Activated T-cell treated with anti-CD3 and anti-CD28 coated beads, Interleukin-2, amount 50 U/mL, for 1 hour (primary cell): ENCODE results near the gene LMF2.
"Not testable (repeated sequence)": the region's sequence is repeated elsewhere in the genome, so short reads cannot be mapped to it uniquely, and the experiment has no call there.

ENCODE experiments used
- DNase-seq: peaks from one replicate; pipeline ENCODE4 v3.0.0-alpha.2; 2020

The LMF2 gene, protein sequence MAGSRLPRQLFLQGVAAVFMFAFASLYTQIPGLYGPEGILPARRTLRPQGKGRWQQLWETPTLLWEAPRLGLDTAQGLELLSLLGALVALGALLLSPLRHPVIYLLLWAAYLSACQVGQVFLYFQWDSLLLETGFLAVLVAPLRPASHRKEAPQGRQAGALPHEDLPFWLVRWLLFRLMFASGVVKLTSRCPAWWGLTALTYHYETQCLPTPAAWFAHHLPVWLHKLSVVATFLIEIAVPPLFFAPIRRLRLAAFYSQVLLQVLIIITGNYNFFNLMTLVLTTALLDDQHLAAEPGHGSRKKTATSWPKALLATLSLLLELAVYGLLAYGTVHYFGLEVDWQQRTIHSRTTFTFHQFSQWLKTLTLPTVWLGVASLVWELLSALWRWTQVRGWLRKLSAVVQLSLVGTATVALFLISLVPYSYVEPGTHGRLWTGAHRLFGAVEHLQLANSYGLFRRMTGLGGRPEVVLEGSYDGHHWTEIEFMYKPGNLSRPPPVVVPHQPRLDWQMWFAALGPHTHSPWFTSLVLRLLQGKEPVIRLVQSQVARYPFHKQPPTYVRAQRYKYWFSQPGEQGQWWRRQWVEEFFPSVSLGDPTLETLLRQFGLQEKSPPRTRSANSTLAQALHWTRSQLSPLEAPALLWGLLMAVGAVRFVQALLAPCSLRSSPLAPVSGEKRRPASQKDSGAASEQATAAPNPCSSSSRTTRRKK

DNA sequence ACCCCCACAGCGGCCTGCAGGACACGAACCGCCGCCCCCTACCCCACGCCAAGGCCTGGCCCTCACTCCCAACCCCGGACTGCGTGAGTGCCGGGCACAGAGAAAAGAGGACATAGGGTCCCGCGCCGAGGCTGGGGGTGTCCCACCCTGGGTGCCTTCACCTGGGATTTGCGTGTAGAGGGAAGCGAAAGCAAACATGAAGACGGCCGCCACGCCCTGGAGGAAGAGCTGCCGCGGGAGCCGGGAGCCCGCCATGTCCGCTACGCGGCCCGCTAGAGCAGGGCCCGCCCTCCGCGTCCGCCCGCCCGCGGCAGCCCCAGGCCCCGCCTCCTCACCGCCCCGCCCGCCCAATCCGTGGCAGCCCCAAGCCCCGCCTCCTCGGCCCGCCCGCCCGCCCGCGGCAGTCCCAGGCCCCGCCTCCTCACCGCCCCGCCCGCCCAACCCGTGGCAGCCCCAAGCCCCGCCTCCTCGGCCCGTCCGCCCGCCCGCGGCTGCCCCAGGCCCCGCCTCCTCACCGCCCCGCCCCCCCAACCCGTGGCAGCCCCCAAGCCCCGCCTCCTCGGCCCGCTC lies at the start of gene LMF2:
Gene LMF2 (minus strand): TSS at position 282 of the 570 bp plus-strand sequence. CDS start 27 bp downstream, at position 255.
- DNase-seq, result peak; percentile 97

DNA sequence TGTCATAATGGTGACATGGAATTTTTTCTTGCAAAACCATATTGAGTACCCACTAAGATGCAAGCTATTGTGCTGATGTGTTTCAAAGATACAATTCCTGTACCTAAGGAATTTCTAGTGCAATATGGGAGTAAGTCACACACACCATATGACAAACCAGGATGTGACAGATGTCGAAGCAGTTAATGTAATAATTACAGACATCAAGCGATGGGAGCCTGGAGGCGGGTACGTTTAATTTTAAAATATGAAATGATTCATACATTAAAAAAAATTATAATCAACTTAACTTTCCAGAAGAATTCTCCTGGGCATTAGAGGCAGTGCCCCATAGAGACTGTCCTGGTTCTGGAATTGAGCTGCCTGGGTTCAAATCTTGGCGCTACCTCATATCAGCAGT lies 49.2 kb upstream of the LMF2 start:
- no peak for DNase-seq

DNA sequence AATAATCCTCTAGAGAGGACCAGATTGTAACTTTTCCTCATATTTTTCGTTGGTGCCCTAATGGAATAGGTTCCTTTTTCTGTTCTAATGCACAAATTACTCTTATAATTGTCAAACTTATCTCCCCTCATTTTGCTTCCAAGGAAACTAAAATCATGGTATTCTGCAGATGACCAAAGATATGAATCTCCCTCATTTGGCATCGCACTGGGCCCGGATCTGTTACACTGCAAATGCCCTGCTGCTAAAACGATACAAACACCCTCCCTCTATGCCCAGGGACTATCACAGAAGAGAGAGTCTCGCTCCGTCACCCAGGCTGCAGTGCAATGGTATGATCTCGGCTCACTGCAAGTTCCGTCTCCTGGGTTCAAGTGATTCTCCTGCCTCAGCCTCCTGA lies 45.8 kb upstream of the LMF2 start:
- no peak for DNase-seq

DNA sequence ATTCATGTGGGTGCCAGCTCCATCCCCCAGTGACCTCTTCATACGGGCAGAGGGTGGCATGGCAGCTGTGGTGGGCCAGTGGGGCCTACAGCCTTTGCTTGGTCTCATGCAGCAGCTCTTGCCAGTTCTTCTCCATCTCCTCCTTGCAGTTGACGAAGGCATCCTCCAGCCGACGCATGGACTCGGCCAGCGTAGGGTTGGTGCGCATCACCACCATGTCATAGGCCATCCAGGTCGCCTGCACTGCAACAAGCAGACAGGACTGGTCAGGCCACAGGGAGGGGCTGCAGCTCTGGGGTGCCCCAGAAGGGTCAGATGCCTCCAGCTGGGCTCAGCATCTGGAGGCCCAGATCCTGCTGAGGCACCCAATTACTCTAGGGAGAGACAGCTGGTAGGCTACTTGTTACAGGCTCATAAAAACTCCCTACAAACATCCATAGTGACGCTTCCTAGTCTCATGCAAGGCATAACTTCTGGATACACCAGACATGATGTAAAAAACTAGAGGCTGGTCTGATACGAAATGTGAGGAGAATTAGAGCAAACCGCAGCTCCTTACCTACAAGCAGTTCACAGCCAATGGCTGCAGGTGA lies 43.8 kb upstream of the LMF2 start:
- DNase-seq, result no peak

DNA sequence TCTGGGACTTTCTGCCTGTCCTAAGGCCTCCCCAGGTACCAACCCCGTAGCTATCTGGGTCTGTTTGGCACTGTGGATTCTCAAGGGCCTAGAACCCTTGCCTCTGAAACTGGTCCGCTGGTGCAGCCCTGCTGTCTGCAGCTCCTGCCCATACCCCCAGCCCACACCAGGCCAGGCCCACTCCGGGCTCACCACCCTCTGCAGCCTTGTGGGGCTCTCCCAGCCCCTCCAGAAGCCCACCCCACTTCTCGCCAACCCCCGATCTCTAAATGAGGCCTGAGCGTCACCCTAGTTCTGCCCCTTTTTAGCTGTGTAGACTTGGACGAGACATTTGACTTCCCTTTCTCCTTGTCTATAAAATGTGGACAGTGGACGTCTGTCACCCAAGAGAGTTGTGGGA lies 42.9 kb upstream of the LMF2 start:
- DNase-seq, result no peak

DNA sequence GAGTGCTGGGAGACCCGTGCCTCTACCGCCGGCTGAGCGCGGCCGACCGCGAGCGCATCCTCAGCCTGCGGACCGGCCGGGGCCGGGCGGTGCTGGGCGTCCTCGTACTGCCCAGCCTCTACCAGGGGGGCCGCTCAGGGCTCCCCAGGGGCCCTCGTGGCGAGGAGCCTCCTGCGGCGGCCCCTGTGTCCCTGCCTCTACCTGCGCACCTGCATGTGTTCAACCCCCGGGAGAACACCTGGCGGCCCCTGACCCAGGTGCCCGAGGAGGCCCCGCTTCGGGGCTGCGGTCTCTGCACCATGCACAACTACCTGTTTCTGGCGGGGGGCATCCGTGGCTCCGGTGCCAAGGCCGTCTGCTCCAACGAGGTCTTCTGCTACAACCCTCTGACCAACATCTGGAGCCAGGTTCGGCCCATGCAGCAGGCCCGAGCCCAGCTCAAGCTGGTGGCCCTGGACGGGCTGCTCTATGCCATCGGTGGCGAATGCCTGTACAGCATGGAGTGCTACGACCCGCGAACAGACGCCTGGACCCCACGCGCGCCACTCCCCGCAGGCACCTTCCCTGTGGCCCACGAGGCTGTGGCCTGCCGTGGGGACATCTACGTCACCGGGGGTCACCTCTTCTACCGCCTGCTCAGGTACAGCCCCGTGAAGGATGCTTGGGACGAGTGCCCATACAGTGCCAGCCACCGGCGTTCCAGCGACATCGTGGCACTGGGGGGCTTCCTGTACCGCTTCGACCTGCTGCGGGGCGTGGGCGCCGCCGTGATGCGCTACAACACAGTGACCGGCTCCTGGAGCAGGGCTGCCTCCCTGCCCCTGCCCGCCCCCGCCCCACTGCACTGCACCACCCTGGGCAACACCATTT lies 41.7 kb upstream of the LMF2 start:
- DNase-seq, result no peak

DNA sequence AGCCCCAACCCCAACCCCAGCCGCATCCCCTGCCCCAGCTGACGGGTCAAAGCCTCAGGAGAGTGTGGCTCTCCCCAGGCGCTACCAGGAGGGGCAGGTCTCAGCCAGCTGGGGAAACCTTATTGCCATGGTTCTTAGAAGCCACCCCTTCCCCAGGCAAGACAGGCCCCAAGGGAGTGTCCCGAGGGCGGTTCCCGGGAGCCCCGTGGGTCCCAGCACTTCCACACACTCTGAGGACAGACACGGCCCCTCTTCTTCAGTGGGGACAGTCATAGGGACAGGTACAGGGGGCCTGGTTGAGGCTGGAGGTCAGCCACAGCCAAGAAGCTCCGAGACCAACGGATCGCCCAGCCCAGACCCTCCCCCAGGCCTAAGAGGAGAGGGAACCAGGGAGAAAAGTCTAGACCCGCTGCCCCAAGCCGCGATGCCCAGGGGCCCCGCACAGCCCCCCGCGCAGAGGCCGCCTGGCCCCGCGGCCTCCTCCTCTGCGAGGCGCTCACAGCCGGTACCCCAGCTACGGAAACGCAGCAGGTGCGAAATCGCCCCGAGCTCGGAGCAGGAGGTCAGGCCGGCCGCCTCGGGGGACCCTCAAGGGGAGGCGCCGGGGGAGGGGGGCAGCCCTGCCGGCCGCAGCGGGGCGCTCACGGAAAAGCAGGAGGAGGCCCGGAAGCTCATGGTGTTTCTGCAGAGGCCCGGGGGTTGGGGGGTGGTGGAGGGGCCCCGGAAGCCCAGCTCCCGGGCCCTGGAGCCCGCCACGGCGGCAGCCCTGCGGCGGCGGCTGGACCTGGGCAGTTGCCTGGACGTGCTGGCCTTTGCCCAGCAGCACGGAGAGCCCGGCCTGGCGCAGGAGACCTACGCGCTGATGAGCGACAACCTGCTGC lies 40.8 kb upstream of the LMF2 start:
- DNase-seq, result peak; percentile 66

DNA sequence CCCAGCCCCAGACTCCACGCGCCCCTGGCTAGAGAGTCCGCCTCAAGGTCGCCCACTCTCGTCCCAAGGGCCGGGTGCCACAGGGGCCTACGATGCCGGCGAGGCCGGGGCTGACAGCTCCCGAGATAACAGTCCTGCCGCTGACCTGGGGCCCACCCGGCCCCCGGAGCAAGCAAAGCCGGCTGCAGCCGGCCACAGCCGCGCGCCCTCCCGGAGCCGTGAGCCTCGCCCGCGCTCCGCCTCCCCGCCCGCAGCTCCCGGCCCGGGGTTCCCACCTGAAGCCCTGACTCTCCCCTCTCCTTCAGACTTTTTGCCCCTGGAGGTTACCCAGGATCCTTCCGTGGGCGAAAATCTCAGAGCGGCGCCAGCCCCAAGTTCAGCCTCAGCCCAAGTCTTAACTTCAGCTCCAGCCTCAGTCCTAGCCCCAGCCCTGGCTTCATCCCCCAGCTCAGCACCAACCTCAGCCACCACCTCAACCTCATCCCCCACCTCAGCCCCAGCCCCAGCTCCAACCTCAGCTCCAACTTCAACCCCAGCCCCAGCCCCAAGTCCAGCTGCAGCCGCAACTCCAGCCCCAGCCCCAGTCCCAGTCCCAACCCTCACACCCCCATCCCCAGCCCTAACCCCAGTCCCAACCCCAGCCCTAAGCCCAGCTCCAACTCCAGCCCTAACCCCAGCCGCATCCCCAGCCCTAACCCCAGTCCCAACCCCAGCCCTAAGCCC lies 39.9 kb upstream of the LMF2 start:
- no peak for DNase-seq

DNA sequence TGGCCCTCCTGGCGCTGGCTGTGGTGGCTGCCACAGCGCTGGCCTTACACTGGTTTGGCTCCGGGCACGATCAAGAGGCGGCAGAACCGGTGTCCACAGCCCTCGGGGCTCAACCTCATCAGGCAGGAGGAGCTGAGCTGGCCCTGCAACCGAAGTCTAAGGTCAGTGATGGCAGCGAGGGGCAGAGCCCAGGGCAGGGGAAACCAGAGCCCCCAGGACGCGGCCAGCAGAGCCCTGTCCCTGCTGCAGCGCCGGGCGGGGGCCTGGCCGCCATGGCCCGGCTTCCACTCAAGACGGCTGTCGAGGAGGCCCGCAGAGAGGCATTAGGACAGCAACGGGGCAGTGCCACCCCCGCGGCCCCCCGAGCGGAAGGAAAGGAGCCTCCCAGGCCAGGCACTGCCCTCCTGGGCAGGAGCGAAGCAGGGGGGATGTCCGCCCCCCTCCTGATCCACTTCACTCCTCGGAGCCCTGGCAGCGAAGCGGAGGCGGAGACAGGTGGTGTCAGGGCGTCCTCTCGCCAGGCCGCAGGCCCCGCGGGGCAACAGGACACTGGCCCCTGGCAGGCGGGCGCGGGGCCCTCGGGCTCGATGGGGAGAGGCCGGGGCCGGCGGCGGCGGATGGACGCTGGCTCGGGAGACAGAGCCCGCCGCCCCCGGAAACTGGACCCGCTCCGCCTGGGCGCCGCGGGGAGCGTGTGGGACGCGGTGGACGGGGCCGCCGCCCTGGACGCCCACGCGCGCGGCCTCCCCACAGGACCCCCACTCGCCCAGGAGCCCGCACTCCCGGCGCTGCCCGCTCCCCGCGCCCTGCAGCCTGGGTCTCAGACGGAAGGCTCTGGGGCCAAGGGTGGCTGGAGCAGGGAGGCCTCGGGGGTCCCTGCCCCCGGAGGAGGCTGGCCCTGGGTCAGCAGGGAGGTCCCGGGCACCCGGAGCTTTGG lies 39.1 kb upstream of the LMF2 start:
- DNase-seq, result no peak

DNA sequence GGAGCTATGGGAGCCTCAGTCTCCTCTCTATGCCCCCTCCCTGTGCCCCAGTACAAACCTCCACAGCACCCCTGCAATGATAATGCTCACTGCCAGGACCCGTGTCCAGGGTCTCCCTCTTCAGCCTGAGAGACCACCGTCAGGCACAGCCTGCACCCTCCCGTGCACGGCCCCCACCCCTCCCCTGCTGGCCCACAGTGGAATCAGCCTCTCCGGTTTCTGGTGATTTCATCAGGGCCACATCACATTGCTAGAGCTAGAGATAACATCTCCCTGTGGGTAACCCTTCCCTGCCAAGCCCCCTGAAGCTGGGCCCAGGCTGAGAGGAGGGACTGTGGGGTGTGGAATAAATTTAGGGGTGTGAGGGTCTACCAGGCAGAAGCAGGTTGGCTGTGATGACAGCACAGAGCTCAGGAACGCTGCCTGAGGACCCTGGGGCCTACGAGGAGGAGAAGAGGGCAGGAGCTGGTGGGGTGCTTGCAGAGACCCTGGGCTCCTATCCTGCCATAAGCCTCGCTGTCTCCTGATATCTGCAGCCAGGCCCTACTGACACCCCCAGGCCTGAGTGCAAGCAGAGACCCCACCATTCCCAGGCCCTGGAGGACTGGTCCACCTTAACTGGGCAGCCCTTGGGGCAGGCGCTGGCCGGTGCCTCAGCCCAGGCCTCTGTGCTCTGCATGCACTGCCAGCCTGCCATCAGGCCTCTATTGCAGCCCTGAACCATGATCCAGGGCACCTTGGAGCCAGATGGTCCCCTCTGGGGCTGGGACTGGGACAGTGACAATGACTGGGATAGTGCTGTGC lies 38.2 kb upstream of the LMF2 start, which contains the start of gene KLHDC7B:
Gene KLHDC7B (plus strand): TSS at position 378 of the 804 bp plus-strand sequence. CDS start 345 bp downstream, at position 723.
- DNase-seq, result no peak

DNA sequence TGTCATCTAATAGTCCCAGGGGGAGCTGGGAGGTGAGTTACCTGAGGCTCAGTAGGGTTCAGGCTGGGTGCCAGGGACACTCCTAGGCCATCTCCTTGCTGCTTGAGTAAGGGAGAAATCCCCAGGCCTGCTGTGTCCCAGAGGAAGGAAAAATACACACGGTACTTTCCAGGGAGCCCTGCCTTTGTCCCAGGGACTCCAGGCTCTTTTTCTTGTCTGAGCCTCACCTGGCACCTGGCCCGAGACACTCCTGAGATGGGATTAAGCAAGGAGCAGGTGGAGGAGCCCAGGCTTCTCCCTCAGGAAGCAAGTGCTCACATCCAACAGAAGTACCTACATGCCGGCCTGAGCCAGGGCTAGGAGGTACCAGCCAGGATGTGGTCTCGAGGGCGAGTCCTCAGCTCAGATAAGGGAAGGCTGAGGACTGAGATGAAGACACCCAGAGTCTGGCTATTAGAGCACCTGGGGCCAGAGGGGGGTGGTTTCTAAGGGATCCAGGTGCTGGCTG lies 37.3 kb upstream of the LMF2 start:
- no peak for DNase-seq

DNA sequence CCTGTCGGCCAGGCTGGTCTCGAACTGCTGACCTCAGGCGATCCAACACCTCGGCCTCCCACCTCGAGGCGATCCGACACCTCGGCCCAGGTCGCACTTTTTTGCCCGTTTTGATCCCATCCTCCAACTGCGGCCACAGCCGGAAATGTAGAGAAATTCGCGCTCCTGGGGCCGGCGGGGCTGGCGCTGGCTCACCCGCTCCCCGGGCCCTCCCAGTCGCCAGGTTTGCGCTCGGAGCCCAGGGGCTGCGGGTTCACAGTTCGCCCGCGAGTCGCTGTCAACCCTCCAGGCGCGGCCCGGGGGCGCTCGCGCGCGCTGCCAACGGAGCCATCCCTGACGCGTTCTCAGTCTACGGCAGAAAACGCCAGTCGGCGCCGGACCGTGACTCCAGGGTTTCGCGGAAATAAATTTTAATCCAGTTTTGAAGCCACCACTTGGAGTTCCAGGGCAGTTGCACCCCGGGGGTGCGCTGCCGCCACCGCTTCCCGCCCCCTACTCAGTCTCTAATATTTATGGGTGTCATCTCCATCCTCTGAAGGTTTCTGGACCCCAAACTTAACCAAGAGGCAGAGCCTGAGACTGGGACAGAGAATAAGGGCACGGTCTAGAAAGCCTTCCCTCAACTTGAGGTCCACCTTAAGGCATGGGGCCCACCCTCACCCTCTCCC lies 36.7 kb upstream of the LMF2 start:
- peak; percentile 84 for DNase-seq

DNA sequence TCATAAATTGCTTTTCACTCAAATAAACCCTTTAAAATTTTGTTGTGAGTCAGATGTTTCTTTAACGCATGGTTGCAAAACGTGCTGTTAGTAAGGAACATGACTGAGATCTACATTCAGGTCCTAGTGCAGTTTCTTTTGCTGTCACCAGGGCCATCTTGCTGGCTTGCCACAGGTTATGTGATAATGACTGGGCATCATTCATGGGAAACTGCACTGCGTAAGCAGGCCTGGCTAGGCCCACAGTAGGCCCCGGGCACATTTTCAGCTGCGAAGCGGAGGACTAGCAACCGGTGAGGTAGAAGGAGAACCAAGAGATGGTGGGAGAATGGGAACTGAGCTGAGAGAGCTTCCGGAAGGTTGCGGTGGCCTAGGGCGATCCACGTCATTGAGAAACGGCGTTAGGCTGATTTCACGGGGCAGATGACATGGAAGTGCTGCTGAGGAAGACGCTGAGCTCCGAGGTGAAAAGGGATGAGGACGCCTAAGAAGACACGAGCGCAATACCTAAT lies 35.0 kb upstream of the LMF2 start:
- DNase-seq, result no peak

DNA sequence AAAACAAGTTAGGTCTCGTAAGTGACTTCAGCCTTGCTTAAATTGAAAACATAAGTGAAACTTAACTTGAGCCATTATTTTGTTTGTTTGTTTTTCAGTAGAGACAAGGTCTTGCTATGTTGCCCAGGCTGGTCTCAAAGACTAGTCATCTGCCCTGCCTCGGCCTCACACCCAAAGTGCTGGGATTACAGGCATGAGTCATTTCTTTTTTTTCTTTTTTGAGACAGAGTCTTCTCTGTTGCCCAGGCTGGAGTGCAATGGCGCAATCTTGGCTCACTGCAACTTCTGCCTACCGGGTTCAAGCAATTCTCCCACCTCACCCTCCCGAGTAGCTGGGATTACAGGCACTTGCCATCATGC lies 34.1 kb upstream of the LMF2 start:
- not testable (repeated sequence) for DNase-seq

DNA sequence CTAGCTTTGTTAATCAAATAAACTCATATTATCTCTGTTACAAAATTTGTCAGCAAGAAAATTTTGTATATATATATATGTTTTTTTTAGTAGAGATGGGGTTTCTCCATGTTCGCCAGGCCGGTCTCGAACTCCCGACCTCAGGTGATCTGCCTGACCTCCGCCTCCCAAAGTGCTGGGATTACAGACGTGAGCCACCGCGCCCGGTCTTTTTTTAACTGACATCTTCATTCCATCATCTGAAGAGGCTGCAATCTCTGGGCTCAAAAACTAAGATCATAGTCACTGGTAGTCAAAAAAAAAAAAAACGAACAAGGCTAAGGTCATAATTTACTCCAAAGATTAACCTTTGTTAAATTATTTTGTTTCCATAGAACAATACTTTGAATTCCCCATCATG lies 32.9 kb upstream of the LMF2 start:
- DNase-seq, result no peak

DNA sequence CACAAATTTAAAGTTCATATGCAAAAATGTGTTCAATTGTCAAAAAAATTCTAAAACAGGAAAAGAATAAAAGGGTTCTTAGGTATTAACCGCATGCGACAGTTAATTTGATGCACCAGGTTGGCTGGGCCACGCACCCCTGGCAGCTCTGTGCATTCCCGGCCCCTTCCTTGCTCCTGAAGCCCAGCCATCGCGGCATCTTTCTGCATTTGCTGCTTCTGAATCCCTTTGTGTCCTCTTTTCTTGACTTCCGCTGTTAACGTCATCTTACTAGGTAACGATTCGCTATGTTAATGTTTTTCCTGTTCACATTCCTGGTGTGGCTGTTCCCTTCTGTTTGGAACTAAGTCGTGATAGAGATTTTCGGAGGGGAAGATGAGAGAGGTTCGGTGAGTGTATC lies 30.3 kb upstream of the LMF2 start:
- DNase-seq, result no peak

DNA sequence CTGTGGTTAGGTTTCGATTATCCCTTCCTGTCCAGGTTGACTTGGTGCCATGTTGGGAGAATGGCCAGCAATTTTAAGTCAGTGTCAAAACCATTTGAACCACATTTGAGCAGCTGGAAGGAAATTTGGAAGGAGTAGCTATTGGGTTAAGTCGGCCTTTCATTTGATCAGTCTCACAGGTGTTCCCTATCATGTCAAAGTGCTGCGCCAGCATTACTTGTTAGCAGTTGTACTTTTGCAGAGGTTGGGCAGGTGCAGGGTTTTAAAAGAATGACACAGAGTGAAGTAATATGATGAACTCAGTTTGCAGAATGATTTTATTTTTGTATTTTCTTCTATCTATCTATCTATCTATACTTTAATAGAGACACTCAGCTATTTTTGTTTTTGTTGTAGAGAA lies 28.7 kb upstream of the LMF2 start:
- DNase-seq, result no peak

DNA sequence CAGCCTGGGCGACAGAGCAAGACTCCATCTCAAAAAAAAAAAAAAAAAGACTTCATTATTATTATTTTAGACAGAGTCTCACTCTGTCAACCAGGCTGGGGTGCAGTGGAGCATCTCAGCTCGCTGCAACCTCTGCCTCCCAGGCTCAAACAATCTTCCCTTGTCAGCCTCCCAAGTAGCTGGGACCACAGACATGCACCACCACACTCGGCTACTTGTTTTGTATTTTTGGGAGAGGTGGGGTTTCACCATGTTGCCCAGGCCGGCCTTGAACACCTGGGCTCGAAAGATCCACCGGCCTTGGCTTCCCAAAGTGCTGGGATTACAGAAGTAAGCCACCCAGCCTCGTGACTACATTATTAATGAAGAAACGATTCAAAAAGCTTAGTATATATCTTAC lies 27.6 kb upstream of the LMF2 start:
- DNase-seq, result no peak
